Pons (tissue), 1 donor: Measurements from ENCODE around the gene DECR2.
A peak's percentile ranks its signal among the peaks of the same experiment; 100 is the strongest.
"Not testable (repeated sequence)": the region's sequence is repeated elsewhere in the genome, so short reads cannot be mapped to it uniquely, and the experiment has no call there.

Experiments
- DNase-seq: peaks from one replicate; pipeline ENCODE4 v3.0.0-alpha.2; 2016; ENCODE audit warnings: low spot score

DECR2 gene

DNA sequence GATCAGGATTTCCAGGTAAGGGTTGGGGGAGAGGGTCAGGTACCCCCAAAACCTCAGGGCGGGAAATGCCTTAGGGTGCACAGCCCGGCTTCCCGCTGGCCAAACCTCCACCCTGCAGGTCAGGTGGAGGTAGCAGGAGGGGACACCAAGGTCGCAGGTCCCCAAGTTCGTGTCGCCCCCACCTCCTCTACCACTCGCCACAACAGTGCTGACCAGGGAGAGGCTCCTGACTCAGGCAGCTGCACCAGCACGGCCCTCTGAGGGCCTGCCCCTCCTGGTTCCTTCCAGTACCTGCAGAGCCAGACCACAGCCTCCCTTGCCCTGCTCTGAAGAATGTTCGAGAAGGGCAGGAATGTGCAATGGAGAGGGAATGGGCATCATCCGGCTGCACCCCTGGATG is 35.2 kb upstream of the DECR2 start:
- no peak for DNase-seq

DNA sequence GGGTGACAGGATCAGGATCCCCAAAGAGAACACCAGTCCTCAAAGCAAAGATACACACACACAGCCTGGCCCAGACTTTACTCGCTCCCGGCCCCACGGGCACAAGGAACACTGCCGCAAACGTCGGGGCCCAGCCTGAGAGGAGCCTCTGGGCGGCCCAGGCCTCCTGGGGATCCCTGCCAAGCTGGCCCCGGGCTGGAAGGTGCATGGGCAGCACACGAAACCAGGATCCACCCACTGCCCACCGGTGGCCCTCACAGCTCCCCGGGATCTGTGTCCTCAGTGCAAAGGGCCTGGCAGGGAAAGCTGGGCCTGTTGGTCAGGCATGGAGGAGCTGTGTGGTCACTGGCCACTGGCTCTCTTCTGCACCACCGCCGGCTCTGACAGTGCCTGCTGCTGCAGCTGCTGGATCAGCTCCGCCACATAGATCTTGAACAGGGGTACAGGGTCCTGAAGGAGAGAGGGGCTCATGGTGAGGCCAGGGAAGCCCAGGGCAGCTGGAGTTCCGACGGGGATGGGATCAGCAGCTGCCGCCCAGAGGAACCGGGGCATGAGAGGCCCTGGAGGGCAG is 34.3 kb upstream of the DECR2 start:
- DNase-seq = no peak

DNA sequence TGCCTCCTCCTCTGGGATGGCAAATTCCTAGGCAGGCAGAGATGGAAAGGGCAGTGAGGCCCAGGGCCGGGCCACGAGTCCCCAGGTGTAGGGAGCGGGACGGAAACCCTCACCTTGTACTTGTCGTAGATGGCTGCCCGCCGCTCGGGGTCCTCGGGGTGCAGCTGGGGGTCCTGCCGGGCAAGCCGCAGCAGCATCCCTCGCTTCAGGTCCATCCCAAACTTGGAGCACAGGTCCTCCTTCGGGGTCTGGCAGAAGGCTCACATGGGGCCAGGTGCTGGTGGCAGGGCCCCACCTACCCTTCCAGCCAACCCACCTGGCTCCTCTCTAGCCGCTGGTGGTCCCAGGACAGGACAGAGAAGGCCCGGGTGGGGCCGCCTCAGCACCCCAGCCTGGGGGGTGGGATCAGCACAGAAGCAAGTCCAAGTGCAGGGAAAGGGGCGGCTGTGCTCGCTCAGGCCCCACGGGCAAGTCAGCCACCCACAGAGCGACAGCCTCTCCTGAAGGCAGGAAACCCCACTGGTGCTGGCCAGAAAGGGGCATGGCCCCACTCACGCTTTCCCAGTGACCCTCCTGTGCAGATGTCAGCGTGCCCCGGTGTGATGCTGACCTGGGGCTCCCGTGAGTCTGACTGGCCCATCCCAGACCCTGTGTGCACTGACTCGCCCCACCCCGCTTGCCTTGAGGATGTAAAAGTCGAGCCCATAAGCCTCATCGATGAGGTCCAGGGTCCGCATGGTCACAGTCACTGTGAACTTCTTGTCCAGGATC is 33.1 kb upstream of the DECR2 start:
- no peak for DNase-seq

DNA sequence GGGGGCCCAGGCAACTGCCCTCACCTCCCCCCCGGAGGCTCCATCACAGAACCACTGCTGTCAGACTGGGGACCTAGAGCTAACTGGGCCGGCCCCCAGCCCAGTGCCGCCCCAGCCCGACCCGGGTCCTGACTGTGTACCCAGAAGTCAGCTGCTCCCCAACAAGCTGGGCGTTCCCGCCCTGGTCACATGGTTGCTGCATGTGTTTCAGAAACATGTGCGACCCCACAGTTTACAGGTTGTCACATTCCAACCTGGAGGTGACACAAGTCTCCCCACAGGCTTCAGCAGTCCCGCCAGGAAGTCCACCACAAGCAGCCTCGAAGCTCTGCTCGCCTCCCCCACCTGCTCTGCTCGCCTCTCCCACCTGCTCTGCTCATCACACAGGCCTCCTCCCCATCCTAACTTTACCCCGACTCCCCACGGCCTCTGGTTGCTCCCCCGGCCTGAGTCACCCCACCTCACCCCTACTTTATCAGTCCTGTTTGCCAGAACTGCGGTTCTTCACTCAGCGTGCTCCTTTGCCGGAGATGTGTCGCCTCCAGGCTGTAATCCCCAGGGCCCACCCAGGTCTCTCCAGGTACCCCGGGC is 32.3 kb upstream of the DECR2 start:
- no peak for DNase-seq

DNA sequence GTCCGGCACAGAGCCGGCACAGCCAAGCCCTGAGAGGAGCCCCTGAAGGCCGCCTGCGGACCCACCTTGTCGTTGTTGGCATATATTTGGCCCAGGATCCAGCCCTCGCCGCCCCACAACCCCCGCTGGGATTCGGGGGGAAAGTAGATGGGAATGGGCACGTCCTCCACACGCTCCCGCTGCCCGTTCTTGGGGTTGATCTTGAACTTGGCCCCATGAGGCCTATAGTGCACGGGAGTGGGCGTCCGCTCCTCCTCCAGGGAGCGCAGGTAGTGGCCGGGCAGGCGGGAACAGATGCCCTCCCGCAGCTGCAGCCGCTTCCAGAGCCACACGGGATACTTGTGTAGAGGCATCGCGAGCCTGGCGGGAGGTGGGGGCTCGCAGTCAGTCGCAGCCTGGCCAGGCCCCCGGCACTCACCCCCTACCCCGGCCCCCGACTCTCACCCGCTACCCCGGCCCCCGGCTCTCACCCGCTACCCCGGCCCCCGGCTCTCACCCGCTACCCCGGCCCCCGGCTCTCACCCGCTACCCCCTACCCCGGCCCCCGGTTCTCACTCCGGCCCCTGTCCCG is 31.7 kb upstream of the DECR2 start:
- DNase-seq = no peak

DNA sequence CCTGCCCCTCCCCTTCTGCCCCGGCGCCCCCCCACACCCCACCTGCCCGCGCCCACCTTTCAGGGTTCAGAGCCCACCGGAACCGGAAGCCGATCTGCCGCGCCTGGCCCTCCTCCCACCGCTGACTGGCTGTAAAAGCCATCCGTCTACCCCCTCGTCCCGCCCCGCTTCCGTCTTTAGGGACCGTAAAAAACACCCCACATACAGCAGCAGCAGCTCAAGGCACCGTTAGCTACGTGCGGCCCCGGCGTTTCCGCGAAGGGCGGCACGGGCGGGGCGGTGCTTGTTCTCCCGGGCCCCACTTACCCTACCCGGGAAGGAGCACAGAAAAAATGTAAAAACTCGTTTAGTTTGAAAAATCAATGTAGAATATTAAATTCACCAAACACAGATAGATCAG is 31.2 kb upstream of the DECR2 start, which contains the start of gene MRPL28:
Gene MRPL28 (minus strand): TSS at position 96 of the 400 bp plus-strand sequence. CDS start 320 bp downstream, outside the sequence.
- DNase-seq = peak; percentile 90

DNA sequence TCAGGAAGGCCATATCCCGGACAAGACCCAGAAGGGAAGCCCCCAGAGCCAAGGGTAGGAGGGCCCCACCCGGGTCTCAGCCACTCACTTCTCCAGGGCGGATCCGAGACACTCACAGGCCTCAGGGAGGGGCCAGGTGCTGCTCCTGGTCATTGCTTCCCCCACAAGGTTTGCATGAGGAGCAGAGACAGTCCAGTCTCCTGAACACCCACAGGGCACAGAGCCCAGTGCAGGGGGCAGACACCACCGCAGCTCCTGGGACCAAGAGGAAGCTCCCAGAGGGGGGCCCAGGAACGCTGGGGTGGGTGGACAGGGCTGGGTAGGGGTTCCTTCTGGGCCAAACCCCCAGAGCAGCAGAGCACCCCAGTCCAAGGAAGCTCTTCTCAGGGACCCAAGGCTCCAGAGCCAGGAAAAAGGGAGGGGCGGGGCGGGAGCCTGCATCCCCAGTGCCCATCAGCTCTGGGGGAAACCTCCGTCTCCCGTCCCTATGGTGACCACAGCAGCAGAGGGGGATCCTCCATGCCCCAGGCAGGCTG is 30.6 kb upstream of the DECR2 start:
- no peak for DNase-seq

DNA sequence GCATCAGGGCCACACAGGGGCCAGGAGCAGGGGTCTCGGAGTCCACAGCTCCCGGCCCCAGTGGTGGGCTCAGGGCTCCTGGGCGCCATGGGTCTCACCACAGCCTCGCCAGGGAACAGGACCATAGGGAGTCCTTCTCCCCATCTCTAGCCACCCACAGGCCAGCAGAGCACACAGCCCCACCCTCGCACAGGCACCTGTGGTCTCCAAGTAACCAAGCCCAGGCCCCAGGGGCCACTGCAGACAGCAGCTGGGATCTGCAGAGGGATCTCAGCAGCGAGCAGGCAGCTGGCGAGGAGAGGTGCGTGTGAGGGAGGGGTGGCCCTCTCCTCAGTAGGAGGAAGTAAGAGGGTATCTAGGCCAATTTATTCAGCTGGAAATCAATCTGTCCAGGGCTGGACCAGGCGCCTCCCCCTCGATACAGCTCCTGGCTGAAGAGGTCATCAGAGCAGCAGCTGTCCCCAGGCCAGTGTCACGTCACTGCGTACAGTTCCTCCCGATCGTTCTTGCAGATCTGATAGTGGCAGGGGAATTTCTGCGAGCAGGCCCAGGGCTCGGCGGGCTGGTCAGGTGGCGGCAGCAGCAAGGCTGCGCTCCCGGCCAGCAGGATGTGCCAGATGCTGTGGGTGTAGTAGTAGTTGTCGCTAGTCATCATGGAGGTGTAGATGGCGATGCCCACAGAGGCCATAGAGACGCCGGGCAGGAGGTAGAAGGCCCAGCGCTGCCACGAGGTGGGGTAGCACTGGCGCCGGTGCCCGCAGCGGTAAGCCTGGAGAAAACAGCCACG is 30.0 kb upstream of the DECR2 start:
- DNase-seq = no peak

DNA sequence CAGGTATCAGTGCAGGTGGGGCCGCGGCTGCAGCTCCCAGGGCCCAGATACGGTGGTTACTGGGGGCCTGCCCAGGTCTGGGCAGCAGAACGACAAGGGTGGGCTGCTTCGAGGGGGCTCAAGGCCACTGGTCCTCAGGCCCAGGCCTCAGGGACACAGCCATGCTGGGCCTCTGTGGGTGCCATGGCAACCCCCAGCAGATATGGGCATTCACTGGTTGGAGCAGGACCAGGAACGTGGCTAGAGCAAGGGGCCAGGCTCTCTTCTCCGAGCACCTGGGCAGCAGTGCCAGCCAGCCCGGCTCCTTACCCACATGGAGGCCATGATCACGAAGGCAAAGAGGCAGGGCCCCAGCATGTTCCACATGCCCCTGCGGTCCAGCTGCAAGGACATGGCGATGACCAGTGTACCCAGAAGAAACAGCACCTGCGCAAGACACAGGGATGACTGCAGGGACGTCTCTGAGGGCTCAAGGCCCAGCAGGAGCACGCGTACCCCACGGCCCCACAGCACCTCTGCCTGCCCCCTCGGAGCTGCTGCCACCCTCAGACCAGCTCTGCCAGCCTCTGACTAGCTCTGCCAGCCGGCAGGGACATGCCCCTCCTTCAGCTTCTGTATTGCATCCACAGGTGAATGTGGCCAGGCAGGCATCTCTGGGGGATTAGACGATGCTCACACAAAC is 29.2 kb upstream of the DECR2 start:
- no peak for DNase-seq

DNA sequence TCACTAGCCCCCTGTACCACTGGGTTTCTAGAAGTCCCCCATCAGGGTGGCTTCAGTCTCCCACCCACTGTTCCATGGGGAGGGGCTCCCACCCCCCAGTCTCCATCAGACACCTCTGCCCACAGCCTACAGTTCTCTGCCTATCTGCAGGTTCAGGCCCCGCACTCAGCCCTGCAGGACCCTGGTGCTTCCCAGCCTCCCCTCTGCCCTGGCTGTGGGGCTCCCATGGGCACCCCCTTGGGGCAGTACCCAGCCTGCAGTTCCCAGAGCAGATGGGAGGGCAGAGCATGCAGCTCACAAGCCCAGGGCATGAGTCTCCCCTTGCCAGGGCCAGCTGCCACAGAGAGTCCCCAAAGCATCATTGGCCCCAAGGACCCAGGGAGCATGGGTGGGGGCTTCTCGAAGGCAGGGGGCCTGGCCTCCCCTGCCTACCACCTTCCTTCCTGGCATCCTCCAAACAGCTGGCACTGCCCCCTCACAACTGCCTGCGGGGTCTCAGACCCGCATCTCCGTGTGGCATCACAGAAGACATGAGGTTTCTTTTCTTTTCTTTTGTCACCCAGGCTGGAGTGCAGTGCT is 28.6 kb upstream of the DECR2 start:
- DNase-seq = no peak

DNA sequence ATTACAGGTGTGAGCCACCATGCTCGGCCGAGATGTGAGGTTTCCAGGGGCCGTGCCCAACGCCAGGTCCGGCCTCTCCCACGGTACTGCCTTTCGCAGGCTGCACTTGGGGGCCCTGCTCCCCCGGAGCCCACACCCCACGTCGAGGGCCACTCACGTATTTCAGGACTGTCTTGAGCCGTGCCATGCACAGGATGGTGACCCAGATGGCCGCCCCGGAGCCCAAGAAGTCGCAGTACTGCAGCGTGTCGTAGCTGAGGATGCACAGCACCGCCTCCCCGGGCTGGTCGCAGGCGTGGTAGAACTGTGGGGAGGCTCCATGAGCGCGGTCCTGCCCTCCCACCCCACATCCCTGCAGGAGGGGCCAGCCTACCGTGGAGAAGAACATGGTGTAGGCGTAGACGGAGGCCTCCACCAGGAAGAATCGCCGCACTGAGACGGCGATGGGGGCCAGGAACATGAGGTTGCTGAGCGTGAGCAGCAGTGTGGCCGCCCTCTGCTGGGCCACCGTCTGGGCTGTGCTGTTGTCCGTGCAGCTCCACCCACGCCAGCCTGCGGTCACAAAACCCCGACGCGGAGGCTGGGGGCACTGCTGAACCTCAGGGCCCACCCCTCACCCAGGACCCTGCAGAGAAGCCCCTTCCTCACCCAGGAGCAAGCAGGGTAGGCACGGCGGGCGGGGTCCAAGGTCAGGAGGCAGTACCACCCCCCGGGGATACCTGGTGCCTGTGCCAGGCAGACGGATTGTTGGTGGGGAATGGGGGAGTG is 27.7 kb upstream of the DECR2 start:
- DNase-seq = no peak

DNA sequence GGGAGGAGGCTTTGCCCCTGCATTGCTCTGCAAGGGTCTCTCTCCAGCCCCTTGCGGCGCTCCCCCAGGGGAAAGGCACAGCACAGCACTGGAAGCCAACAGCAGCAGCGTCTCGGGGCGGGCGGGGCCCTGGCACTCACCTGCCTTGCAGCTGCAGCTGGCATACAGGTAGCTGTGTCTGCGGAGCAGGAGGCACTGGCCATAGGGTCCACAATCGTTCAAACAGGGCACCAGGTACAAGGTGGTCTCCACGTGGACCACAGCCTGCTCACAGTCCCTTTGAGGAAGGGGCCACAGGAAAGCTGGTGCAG is 27.1 kb upstream of the DECR2 start:
- no peak for DNase-seq

DNA sequence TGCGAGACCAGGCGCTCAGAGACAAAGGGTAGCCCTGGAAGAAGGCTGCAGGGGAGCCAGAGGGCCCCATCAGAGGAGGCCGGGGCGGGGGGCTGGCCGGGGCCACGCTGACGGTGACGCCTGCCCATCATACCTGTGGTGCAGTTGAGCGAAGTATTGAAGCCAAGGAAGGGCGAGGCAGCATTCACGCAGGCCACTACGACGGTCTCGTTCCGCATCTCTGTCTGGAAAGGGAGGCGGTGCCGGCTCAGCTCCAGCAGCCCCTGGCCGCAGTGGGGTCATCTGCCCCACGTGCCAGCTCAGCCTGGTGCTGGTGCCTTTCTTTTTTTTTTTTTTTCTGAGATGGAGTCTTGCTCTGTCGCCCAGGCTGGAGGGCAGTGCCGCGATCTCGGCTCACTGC is 26.5 kb upstream of the DECR2 start:
- DNase-seq = no peak

DNA sequence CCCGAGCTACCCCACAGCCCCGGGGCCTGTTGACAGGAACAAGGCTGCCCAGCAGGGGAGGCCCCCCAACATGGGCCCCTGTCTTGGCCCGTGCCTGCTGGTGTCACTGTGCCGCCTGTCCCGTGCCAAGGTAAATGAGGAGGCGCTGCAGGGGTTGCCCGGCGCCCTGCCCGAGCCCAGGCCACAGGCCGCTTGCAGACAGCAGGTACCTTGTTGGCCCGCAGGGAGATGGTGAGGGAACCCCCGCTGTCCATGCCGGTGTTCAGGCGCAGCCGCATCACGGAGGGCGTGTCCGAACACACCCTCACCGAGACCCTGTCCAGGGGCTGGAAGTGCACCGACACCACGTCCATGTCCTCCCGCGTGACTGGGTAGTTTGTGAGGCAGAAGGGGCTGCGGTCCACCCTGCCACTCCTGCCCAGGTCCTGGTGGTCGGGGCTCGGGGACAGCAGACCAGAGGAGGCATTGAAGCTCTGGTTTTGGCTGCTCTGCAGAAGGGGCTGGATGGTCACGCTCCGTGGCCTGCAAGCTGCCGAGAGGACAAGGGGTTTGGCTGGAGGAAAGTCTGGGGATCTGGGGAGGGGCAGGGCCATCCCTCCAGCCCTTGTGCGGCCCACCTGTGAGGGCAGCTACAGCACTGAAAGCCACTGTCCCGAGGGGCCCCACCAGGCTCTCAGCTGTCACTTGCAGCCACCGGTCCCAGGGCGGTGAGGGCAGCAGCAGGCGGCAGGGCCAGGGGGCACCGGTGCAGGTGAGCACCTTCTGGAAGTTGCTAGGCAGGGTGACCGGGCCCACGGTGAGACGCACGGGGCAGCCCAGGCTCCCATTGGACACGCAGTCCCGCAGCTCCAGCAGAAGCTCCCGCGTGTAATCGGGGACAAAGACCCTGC is 25.5 kb upstream of the DECR2 start:
- DNase-seq = no peak

DNA sequence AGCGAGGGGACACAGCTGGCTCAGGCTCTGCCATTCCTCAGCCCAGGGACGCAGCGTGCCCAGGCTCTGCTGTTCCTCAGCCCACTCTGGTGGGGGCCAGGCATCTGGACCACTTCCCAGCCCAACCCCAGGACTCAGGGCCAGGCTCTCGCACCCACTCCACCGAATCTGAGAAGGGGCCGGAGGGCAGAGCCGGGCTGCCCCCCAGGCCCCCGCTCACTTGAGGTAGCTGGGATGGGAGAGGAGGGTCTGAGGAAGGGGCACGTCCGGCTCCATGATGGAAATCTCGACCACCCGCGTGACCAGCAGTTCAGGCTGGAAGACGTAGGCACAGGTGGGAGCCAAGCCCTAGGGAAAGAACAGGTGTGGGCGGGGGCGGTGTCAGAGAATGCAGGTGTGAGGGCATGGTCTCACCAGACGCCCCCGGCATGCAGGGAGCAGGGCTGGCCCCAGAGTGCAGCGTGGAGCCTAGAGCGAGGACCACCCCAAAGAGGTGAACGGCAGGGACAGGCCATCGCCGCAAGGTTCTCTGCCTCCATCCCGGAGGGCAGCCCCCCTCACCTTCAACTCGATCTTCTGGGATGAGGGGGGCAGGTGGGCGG is 24.8 kb upstream of the DECR2 start:
- no peak for DNase-seq

DNA sequence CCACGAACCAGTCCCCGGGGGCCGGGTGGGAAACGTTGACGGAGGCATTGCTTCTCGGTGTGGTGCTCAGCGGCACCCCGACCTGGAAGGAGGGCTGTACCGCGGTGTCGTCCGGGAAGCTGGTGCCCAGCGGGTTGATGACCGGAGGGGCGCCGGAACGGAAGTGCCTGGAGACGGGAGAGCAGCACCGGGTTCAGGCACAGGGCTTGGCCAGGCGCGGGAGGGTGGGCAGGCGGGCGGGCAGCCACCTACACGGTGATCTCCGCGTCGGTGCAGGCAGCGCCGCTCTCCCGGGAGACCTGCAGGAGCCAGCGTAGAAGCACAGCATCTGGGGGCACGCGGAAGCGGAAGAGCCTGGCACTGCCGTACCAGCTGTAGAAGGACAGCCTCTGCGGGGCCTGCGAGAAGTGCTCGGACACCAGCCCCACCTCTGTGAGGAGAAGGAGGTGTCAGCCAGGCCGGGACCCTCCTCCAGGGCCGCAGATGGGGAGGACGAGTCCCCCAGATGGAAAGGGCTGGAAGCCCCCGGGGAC is 24.2 kb upstream of the DECR2 start:
- no peak for DNase-seq

DNA sequence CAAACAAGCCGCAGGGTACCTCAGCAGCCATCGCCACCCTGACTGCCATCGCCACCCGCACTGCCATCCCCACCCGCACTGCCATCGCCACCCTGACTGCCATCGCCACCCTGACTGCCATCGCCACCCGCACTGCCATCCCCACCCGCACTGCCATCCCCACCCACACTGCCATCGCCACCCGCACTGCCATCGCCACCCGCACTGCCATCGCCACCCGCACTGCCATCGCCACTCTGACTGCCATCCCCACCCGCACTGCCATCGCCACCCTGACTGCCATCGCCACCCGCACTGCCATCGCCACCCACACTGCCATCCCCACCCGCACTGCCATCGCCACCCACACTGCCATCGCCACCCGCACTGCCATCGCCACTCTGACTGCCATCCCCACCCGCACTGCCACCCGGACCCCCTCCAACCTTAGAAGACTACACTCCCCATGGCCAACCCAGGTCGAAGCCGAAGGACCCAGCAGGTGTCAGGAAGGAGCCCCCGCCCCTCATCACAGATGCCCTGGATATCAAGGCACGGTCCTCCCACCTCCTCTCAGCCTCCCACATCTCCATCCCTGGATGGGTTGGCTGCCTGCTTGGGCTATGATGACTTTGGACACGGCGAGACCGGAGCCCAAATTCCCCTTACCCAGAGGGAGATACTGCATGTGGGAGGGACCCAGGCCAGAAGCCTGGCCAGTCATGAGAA is 23.4 kb upstream of the DECR2 start:
- DNase-seq = not testable (repeated sequence)

DNA sequence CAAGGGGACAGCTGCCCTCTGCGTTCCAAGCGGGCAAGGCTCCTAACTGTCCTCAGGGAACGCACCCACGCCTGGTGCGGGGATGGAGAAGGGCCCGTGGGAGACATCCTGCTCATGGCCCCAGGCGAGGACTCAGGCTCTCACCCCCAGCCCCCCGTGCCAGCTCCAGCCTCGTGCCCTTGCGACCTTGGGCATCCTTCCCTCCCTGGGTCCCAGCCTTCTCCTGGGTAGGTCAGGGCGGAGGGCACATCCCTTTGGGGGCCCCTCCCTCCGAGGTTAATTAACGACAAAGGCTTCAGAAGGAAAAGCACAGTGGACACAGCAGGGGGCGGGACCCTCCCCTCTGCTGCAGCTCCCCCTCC is 22.9 kb upstream of the DECR2 start:
- DNase-seq = no peak
